Panc1 (cell line): Measurements from ENCODE around the gene CCDC148. TPM values are rescaled to one million over a fixed set of nuclear protein-coding genes. Genes with fewer than 3 reads are reported as not detected.

Experiments
- ATAC-seq: fragments of 200-7000 bp; cut with Tn5 transposase; 2 replicates; pipeline ENCODE4 v1.9.1; 2020; ENCODE audit warnings: mild to moderate bottlenecking, moderate library complexity
- BruUV-seq: library from RNA; stranded (reverse); fragments of 400-500 nt; replicated peaks from 2 replicates; lab custom pipeline; 2021; lab: Mats Ljungman, UMichigan
- CTCF ChIA-PET: fragments of 300-600 bp; sonication (Branson Sonifier 250); formaldehyde crosslinking; loops from one replicate; lab custom pipeline; 2022; ENCODE audit warnings: antibody characterized with exemption; lab: Charles Lee
- POLR2A ChIA-PET: fragments of 300-600 bp; sonication (Branson Sonifier 250); formaldehyde crosslinking; loops from one replicate; lab custom pipeline; 2022; ENCODE audit warnings: antibody characterized with exemption; lab: Charles Lee
- DNase-seq: peaks from one replicate; pipeline ENCODE4 v3.0.0-alpha.2; 2010; ENCODE audit warnings: low read depth, low spot score
- H3K27ac ChIP-seq: 2 replicates; pipeline ENCODE4 v1.5.1; 2011; ENCODE audit warnings: mild to moderate bottlenecking, low read length, inconsistent platforms
- H3K27me3 ChIP-seq: fragments of 200-500 bp; sonication (Bioruptor generic); 2 replicates; pipeline ENCODE4 v1.6.0; 2014; ENCODE audit warnings: low read length, inconsistent platforms; ENCODE audit not compliant: control insufficient read depth, insufficient read depth
- H3K36me3 ChIP-seq: fragments of 200-500 bp; sonication (Bioruptor generic); 2 replicates; pipeline ENCODE4 v1.5.1; 2014; ENCODE audit warnings: inconsistent platforms, mild to moderate bottlenecking, low read length, moderate library complexity; ENCODE audit not compliant: control insufficient read depth, insufficient read depth
- H3K4me1 ChIP-seq: 2 replicates; pipeline ENCODE4 v1.5.1; 2011; ENCODE audit warnings: inconsistent platforms, mild to moderate bottlenecking, low read length, moderate library complexity; ENCODE audit not compliant: control insufficient read depth, insufficient read depth
- H3K4me3 ChIP-seq, 2 experiments: 2 replicates each; pipeline ENCODE4 v1.5.1; 2011 to 2012; ENCODE audit warnings: low read depth in 2 of 2, low read length in 2 of 2, mild to moderate bottlenecking in 2 of 2, inconsistent platforms in 1 of 2, moderate library complexity in 1 of 2
- H3K9me3 ChIP-seq: fragments of 200-500 bp; sonication (Bioruptor generic); 2 replicates; pipeline ENCODE4 v1.5.1; 2014; ENCODE audit warnings: low read depth, mild to moderate bottlenecking, inconsistent platforms, low read length, moderate library complexity; ENCODE audit not compliant: control insufficient read depth, insufficient read depth
- CTCF ChIP-seq: fragments of 450-650 bp; IDR thresholded peaks from 2 replicates; pipeline ENCODE4 v1.5.1; 2017; ENCODE audit warnings: mild to moderate bottlenecking
- POLR2AphosphoS5 ChIP-seq: IDR thresholded peaks from 2 replicates; pipeline ENCODE4 v1.6.1; 2012; ENCODE audit warnings: mild to moderate bottlenecking, low read depth, low read length, moderate library complexity
- REST ChIP-seq, 2 experiments: IDR thresholded peaks; 2 replicates each; pipeline ENCODE4 v1.6.1; 2011 to 2012; ENCODE audit warnings: low read depth in 2 of 2, control low read depth in 1 of 2, low read length in 1 of 2, mild to moderate bottlenecking in 1 of 2, moderate library complexity in 1 of 2; ENCODE audit not compliant: insufficient read depth in 1 of 2
- SIN3A ChIP-seq: IDR thresholded peaks from 2 replicates; pipeline ENCODE4 v1.6.1; 2012; ENCODE audit warnings: low read depth, mild to moderate bottlenecking, low read length, moderate library complexity, borderline replicate concordance; ENCODE audit not compliant: insufficient read depth
- TCF7L2 ChIP-seq: IDR thresholded peaks from 2 replicates; pipeline ENCODE4 v1.6.1; 2011; ENCODE audit warnings: mild to moderate bottlenecking, low read depth, low read length, inconsistent platforms
- in situ Hi-C: cut with HindIII; loops from 2 replicates; pipeline ENCODE4 v1.10.0; 2016; ENCODE audit warnings: low sequenced_read_pairs, low pct_unique_long_range_greater_than_20kb
- intact Hi-C: fragments of 100-400 bp; cut with micrococcal nuclease; formaldehyde crosslinking; loops from one replicate; pipeline ENCODE4 v1.10.0; 2022; ENCODE audit not compliant: unreplicated experiment
- total RNA-seq: library from RNA; stranded (reverse); gene quantifications from one replicate; pipeline ENCODE4 v1.2.1, GENCODE V29; 2021; ENCODE audit not compliant: unreplicated experiment

Gene CCDC148
- total RNA-seq, 1 experiment from 2014 or later = 0.92 TPM

- H3K27me3 ChIP-seq = no peaks in the 10 kb centered on the region
- peaks cover 3% of the 10 kb centered on the region; the same call in 1 of the 2 replicates for H3K9me3 ChIP-seq
- H3K4me1 ChIP-seq = no peaks in the 10 kb centered on the region
- CTCF ChIA-PET = no interaction called here
- no peak overlapping the region for H3K27ac ChIP-seq
- H3K4me3 ChIP-seq = no peak overlapping the region
- ATAC-seq (no peak), DNase-seq (no peak)
- POLR2A ChIA-PET = no interaction called here
- BruUV-seq = no TSS peak
- TF ChIP-seq REST (IDR thresholded peaks at IDR 0.05; ENCODE audit: insufficient read depth in 1 of 2, low read depth in 2 of 2, low read length in 1 of 2) (no peak), TCF7L2 (no peak), POLR2AphosphoS5 (no peak), CTCF (no peak)
- intact Hi-C loops (no loop called here), in situ Hi-C loops (no loop called here)
- H3K36me3 ChIP-seq = no peaks in the 10 kb centered on the region
Measured at GRCh38 chr2:158432117-158432516, 24.4 kb downstream of the CCDC148 start.

DNA sequence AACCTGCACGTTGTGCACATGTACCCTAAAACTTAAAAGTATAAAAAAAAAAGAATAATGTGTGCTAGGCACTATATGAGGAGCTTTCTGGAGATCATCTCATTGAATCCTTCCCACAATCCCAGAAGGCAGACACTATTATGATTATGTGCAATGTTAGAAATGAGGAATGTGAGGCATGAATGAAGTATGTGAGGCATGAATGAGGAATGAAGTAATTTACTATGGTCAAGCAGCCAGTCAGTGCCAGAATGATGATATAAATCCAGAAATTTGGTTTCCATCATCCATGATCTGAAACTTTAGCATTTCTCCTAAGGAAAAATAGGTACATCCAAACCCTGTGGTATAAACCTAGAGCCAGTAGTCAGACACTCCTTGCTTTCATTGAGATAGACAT is 42.0 kb downstream of the CCDC148 start:
- POLR2A ChIA-PET = no interaction called here
- Histone ChIP-seq H3K27ac (no peak overlapping the region), H3K9me3 (no peaks in the 10 kb centered on the region), H3K36me3 (no peaks in the 10 kb centered on the region), H3K27me3 (no peaks in the 10 kb centered on the region), H3K4me1 (no peaks in the 10 kb centered on the region), H3K4me3 (no peak overlapping the region)
- no TSS peak for BruUV-seq
- in situ Hi-C loops = no loop called here
- TF ChIP-seq TCF7L2 = no peak
- no peak for TF ChIP-seq SIN3A
- no peak for TF ChIP-seq POLR2AphosphoS5
- TF ChIP-seq REST (IDR thresholded peaks at IDR 0.05; ENCODE audit: insufficient read depth in 1 of 2, low read depth in 2 of 2, low read length in 1 of 2) = no peak
- no peak for TF ChIP-seq CTCF
- intact Hi-C loops = no loop called here
- CTCF ChIA-PET = no interaction called here
- ATAC-seq = no peak
- DNase-seq = no peak
